PC-3 (cell line): Measurements from ENCODE around the gene ITGB1. TPM values are rescaled to one million over a fixed set of nuclear protein-coding genes. Genes with fewer than 3 reads are reported as not detected.

Source experiments
- ATAC-seq: fragments of 200-7000 bp; cut with Tn5 transposase; 2 replicates; pipeline ENCODE4 v1.9.1; 2020; ENCODE audit warnings: mild to moderate bottlenecking, moderate library complexity
- BruUV-seq: library from RNA; stranded (reverse); fragments of 400-500 nt; replicated peaks from 2 replicates; lab custom pipeline; 2021; lab: Mats Ljungman, UMichigan
- CTCF ChIA-PET: fragments of 300-600 bp; sonication (Branson Sonifier 250); formaldehyde crosslinking; loops from one replicate; lab custom pipeline; 2022; ENCODE audit warnings: antibody characterized with exemption; lab: Charles Lee
- POLR2A ChIA-PET: fragments of 300-600 bp; sonication (Branson Sonifier 250); formaldehyde crosslinking; loops from one replicate; lab custom pipeline; 2022; ENCODE audit warnings: antibody characterized with exemption; ENCODE audit not compliant: unreplicated experiment; lab: Charles Lee
- DNase-seq: peaks from one replicate; pipeline ENCODE4 v3.0.0-alpha.2; 2015
- H2AFZ ChIP-seq: fragments of 300-600 bp; sonication (generic); 2 replicates; pipeline ENCODE4 v1.6.0; 2016; ENCODE audit warnings: antibody characterized with exemption, low read length
- H3F3A ChIP-seq: fragments of 300-600 bp; sonication (generic); one replicate; pipeline ENCODE4 v1.6.0; 2017; ENCODE audit warnings: antibody characterized with exemption, low read length, control low read depth, mild to moderate bottlenecking; ENCODE audit not compliant: unreplicated experiment
- H3K27ac ChIP-seq: fragments of 300-600 bp; sonication (generic); 2 replicates; pipeline ENCODE4 v1.5.1; 2016; ENCODE audit warnings: mild to moderate bottlenecking, low read length
- H3K27me3 ChIP-seq: fragments of 300-600 bp; sonication (generic); 2 replicates; pipeline ENCODE4 v1.6.1; 2016; ENCODE audit warnings: low read length, mixed read lengths
- H3K36me3 ChIP-seq: fragments of 300-600 bp; sonication (generic); 2 replicates; pipeline ENCODE4 v1.6.1; 2016; ENCODE audit warnings: low read depth, mixed run types, low read length, mixed read lengths
- H3K4me1 ChIP-seq: fragments of 300-600 bp; sonication (generic); 2 replicates; pipeline ENCODE4 v1.5.1; 2016; ENCODE audit warnings: low read length; ENCODE audit not compliant: insufficient read depth
- H3K4me2 ChIP-seq: fragments of 300-600 bp; sonication (generic); 2 replicates; pipeline ENCODE4 v1.6.0; 2016; ENCODE audit warnings: low read length
- H3K4me3 ChIP-seq: fragments of 300-600 bp; sonication (generic); 2 replicates; pipeline ENCODE4 v1.5.1; 2016; ENCODE audit warnings: mild to moderate bottlenecking, low read length, mixed read lengths
- H3K79me2 ChIP-seq: fragments of 300-600 bp; sonication (generic); 2 replicates; pipeline ENCODE4 v1.6.1; 2017; ENCODE audit warnings: low read length, mixed read lengths
- H3K9ac ChIP-seq: fragments of 300-600 bp; sonication (generic); 2 replicates; pipeline ENCODE4 v1.6.0; 2016; ENCODE audit warnings: mild to moderate bottlenecking, low read length
- H3K9me2 ChIP-seq: fragments of 300-600 bp; sonication (generic); replicated peaks from 2 replicates; pipeline ENCODE4 v1.6.1; 2016; ENCODE audit warnings: mixed run types, low read length, mixed read lengths
- H3K9me3 ChIP-seq: fragments of 300-600 bp; sonication (generic); 2 replicates; pipeline ENCODE4 v1.6.1; 2016; ENCODE audit warnings: low read length, mixed read lengths
- H4K20me1 ChIP-seq: fragments of 300-600 bp; sonication (generic); 2 replicates; pipeline ENCODE4 v1.6.1; 2016; ENCODE audit warnings: low read length, mixed read lengths
- EZH2 ChIP-seq: fragments of 300-600 bp; sonication (generic); IDR thresholded peaks from one replicate; pipeline ENCODE4 v1.6.1; 2017; ENCODE audit warnings: antibody characterized with exemption, mild to moderate bottlenecking, low read length; ENCODE audit not compliant: unreplicated experiment
- EZH2phosphoT487 ChIP-seq: fragments of 300-600 bp; sonication (generic); IDR thresholded peaks from 2 replicates; pipeline ENCODE4 v1.6.1; 2018; ENCODE audit warnings: mild to moderate bottlenecking, antibody characterized with exemption, low read length, borderline replicate concordance
- intact Hi-C: fragments of 100-400 bp; cut with micrococcal nuclease; formaldehyde crosslinking; loops from 2 replicates; pipeline ENCODE4 v1.9.0; 2023
- total RNA-seq: library from RNA; depleted of rRNA; stranded (reverse); fragments of >200 nt; gene quantifications from 2 replicates; pipeline ENCODE4 v1.2.3, GENCODE V29; 2014
- TF ChIP-seq, protein P1 (sequence below): fragments of 300-600 bp; sonication (generic); conservative IDR thresholded peaks from 2 replicates; pipeline ENCODE4 v1.5.1; 2017; ENCODE audit warnings: antibody characterized with exemption, low read depth, mild to moderate bottlenecking, low read length

ITGB1 gene
- total RNA-seq, 1 experiment from 2014 or later: 1,010 TPM

GRCh38 chr10:32985775-32986350, 27.8 kb upstream of the ITGB1 start:
- Histone ChIP-seq H2AFZ (no peak overlapping the region), H4K20me1 (no peaks in the 10 kb centered on the region), H3K27ac (peak overlapping the region; percentile 94), H3K27me3 (no peaks in the 10 kb centered on the region), H3K9ac (no peak overlapping the region; the same call in 1 of the 2 replicates), H3K9me2 (no peaks in the 10 kb centered on the region), H3K79me2 (peaks cover 29% of the 10 kb centered on the region), H3K36me3 (no peaks in the 10 kb centered on the region), H3K4me3 (no peak overlapping the region), H3K9me3 (no peaks in the 10 kb centered on the region), H3F3A (peaks cover 29% of the 10 kb centered on the region), H3K4me2 (peak overlapping the region; percentile 57), H3K4me1 (peaks cover 58% of the 10 kb centered on the region)
- ChIA-PET POLR2A (interaction anchor here (0.6 to 0.7 kb wide), 3 partner anchors 13 to 606 kb away, joined by 7 to 24 read pairs (median 7); no protein-coding TSS in a partner anchor), CTCF (interaction anchor here (0.6 kb wide), 1 partner anchor 642 kb away, joined by 3 read pairs; no protein-coding TSS in a partner anchor)
- peak; percentile 28 for ATAC-seq
- TF ChIP-seq EZH2: no peak
- TF ChIP-seq EZH2phosphoT487: no peak
- TF ChIP-seq, protein P1, sequence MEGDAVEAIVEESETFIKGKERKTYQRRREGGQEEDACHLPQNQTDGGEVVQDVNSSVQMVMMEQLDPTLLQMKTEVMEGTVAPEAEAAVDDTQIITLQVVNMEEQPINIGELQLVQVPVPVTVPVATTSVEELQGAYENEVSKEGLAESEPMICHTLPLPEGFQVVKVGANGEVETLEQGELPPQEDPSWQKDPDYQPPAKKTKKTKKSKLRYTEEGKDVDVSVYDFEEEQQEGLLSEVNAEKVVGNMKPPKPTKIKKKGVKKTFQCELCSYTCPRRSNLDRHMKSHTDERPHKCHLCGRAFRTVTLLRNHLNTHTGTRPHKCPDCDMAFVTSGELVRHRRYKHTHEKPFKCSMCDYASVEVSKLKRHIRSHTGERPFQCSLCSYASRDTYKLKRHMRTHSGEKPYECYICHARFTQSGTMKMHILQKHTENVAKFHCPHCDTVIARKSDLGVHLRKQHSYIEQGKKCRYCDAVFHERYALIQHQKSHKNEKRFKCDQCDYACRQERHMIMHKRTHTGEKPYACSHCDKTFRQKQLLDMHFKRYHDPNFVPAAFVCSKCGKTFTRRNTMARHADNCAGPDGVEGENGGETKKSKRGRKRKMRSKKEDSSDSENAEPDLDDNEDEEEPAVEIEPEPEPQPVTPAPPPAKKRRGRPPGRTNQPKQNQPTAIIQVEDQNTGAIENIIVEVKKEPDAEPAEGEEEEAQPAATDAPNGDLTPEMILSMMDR: no peak
- DNase-seq: peak; percentile 95
- BruUV-seq: no TSS peak
- intact Hi-C loops: no loop called here

DNA sequence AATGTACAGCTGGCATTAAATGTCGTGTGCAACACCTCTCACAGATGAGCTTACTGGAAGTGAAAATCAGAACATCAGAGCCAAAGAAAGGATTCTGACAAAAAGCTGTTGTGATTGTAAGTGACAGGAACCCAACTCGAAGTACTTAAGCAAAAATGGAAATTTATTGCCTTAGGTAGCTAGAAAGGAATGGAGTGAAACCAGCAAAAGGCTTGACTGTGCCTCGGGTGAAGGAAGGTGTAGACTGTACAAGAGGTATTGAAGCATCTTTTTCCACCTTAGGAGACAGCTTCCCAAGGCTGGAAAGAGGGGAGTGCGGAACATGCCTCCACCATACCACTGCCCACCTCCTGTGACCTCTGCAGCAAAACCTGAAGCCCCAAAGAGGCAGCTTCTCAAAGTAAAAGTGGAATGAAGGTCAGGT, 27.3 kb upstream of the ITGB1 start:
- BruUV-seq: no TSS peak
- peak overlapping the region; percentile 94 for H3K27ac ChIP-seq
- H2AFZ ChIP-seq: no peak overlapping the region
- peaks cover 29% of the 10 kb centered on the region for H3K79me2 ChIP-seq
- H3K36me3 ChIP-seq: no peaks in the 10 kb centered on the region
- H4K20me1 ChIP-seq: no peaks in the 10 kb centered on the region
- peaks cover 30% of the 10 kb centered on the region for H3F3A ChIP-seq
- peaks cover 60% of the 10 kb centered on the region for H3K4me1 ChIP-seq
- ChIA-PET POLR2A (interaction anchor here (0.6 to 0.7 kb wide), 3 partner anchors 12 to 363 kb away, joined by 3 to 24 read pairs (median 7); no protein-coding TSS in a partner anchor), CTCF (interaction anchor here (0.6 kb wide), 1 partner anchor 641 kb away, joined by 3 read pairs; no protein-coding TSS in a partner anchor)
- peak overlapping the region; percentile 38 for H3K9ac ChIP-seq
- H3K9me3 ChIP-seq: no peaks in the 10 kb centered on the region
- peak; percentile 47 for DNase-seq
- H3K4me2 ChIP-seq: peak overlapping the region; percentile 57
- H3K9me2 ChIP-seq: no peaks in the 10 kb centered on the region
- ATAC-seq: no peak
- H3K4me3 ChIP-seq: peak overlapping the region; percentile 2; the same call in 1 of the 2 replicates
- intact Hi-C loops: no loop called here
- no peaks in the 10 kb centered on the region for H3K27me3 ChIP-seq
- TF ChIP-seq EZH2 (no peak), EZH2phosphoT487 (no peak)
- TF ChIP-seq, protein P1: no peak

- Histone ChIP-seq H3K9ac (peak overlapping the region; percentile 88), H3K9me2 (no peaks in the 10 kb centered on the region), H3K27me3 (no peaks in the 10 kb centered on the region), H3K4me3 (peak overlapping the region; percentile 41), H3K4me1 (peaks cover 72% of the 10 kb centered on the region), H4K20me1 (no peaks in the 10 kb centered on the region), H3F3A (peaks cover 37% of the 10 kb centered on the region), H3K79me2 (peaks cover 29% of the 10 kb centered on the region), H3K9me3 (no peaks in the 10 kb centered on the region), H3K4me2 (peak overlapping the region; percentile 79), H2AFZ (no peak overlapping the region), H3K36me3 (no peaks in the 10 kb centered on the region), H3K27ac (peak overlapping the region; percentile 94)
- ChIA-PET CTCF (interaction anchor here (0.6 kb wide), 1 partner anchor 22 kb away, joined by 3 read pairs; no protein-coding TSS in a partner anchor), POLR2A (no interaction called here)
- DNase-seq (no peak), ATAC-seq (no peak)
- TF ChIP-seq, protein P1: no peak
- no peak for TF ChIP-seq EZH2phosphoT487
- TF ChIP-seq EZH2: no peak
- BruUV-seq: no TSS peak
- intact Hi-C loops: no loop called here
Observed at GRCh38 chr10:32984003-32984600, 26.1 kb upstream of the ITGB1 start.
